GM12878 (cell line): ENCODE results near the gene MEIS2. TPM values are rescaled to one million over a fixed set of nuclear protein-coding genes. Genes with fewer than 3 reads are reported as not detected.

Experiments used
- ATAC-seq: fragments of 200-7000 bp; cut with Tn5 transposase; 3 replicates; pipeline ENCODE4 v1.9.1; 2020; ENCODE audit warnings: mild to moderate bottlenecking, moderate library complexity
- BruUV-seq: library from RNA; stranded (reverse); fragments of 400-500 nt; replicated peaks from 2 replicates; lab custom pipeline; 2021; lab: Mats Ljungman, UMichigan
- CTCF ChIA-PET: fragments of 300-600 bp; sonication (Branson Sonifier 250); formaldehyde crosslinking; extraction: SDS; loops from one replicate; lab custom pipeline; 2021; ENCODE audit warnings: inconsistent platforms; lab: Yijun Ruan, JAX
- POLR2A ChIA-PET: fragments of 350-600 bp; formaldehyde crosslinking; extraction: SDS; loops from one replicate; lab custom pipeline; 2021; ENCODE audit warnings: inconsistent platforms; lab: Charles Lee
- RAD21 ChIA-PET: fragments of 300-600 bp; sonication (Branson Sonifier 250); formaldehyde crosslinking; loops from one replicate; lab custom pipeline; 2023; ENCODE audit warnings: antibody characterized with exemption; ENCODE audit not compliant: unreplicated experiment; lab: Charles Lee
- SMC1A ChIA-PET: fragments of 300-600 bp; sonication (Branson Sonifier 250); formaldehyde crosslinking; loops from one replicate; lab custom pipeline; 2023; ENCODE audit not compliant: unreplicated experiment, uncharacterized antibody; lab: Charles Lee
- DNase-seq: peaks from one replicate; pipeline ENCODE4 v3.0.0-alpha.2; 2011; ENCODE audit warnings: low read depth, low spot score
- FAIRE-seq: peaks from 3 replicates; lab custom pipeline; 2011; peaks lifted over from hg19 to GRCh38; lab: Jason Lieb, UNC
- H2AFZ ChIP-seq: 2 replicates; pipeline ENCODE4 v1.6.0; 2011; ENCODE audit warnings: low read depth, low read length, control low read depth; ENCODE audit not compliant: control insufficient read depth
- H3K27ac ChIP-seq: 2 replicates; pipeline ENCODE4 v1.5.1; 2011; ENCODE audit warnings: control low read depth; ENCODE audit not compliant: control insufficient read depth, insufficient read depth
- H3K27me3 ChIP-seq, 2 experiments: replicated peaks in 1 of 2; 2 replicates each; pipeline versions ENCODE4 v1.6.0 to v1.6.1; 2011; ENCODE audit warnings: low read length in 1 of 2; ENCODE audit not compliant: control insufficient read depth in 2 of 2, insufficient read depth in 2 of 2
- H3K36me3 ChIP-seq, 2 experiments: 2 replicates each; pipeline ENCODE4 v1.5.1; 2011; ENCODE audit warnings: low read length in 1 of 2; ENCODE audit not compliant: control insufficient read depth in 2 of 2, insufficient read depth in 2 of 2
- H3K4me1 ChIP-seq: 2 replicates; pipeline ENCODE4 v1.6.1; 2011; ENCODE audit warnings: mild to moderate bottlenecking, low read length, moderate library complexity, mixed read lengths; ENCODE audit not compliant: control insufficient read depth, insufficient read depth
- H3K4me2 ChIP-seq: 2 replicates; pipeline ENCODE4 v1.6.0; 2011; ENCODE audit warnings: control low read depth; ENCODE audit not compliant: control insufficient read depth, insufficient read depth
- H3K4me3 ChIP-seq: fragments of 200-600 bp; sonication (generic); 2 replicates; pipeline ENCODE4 v1.5.1; 2016
- H3K79me2 ChIP-seq: 2 replicates; pipeline ENCODE4 v1.6.0; 2011; ENCODE audit warnings: low read length; ENCODE audit not compliant: control insufficient read depth, insufficient read depth
- H3K9ac ChIP-seq: 2 replicates; pipeline ENCODE4 v1.8.0; 2011; ENCODE audit warnings: low read length, control low read depth, mixed read lengths; ENCODE audit not compliant: control insufficient read depth, insufficient read depth
- H3K9me3 ChIP-seq: replicated peaks from 3 replicates; pipeline ENCODE4 v1.5.1; 2011; ENCODE audit warnings: mild to moderate bottlenecking, low read length; ENCODE audit not compliant: control insufficient read depth, insufficient read depth
- H4K20me1 ChIP-seq: 2 replicates; pipeline ENCODE4 v1.6.0; 2011; ENCODE audit not compliant: control insufficient read depth, insufficient read depth
- SMAD5 ChIP-seq: IDR thresholded peaks from 2 replicates; pipeline ENCODE4 v1.6.1; 2016; ENCODE audit warnings: antibody characterized with exemption, low read depth
- ZZZ3 ChIP-seq: IDR thresholded peaks from 2 replicates; pipeline ENCODE4 v1.6.1; 2011; ENCODE audit warnings: low read depth; ENCODE audit not compliant: control insufficient read depth, insufficient read length
- WGBS: methylation state at CpG from one replicate; pipeline ENCODE4 v1.1.6; 2016; ENCODE audit warnings: low lambda C conversion rate; ENCODE audit not compliant: insufficient replicate concordance, insufficient coverage; ENCODE audit errors: missing lambda C conversion rate; 5-methylcytosine and 5-hydroxymethylcytosine counted together
- in situ Hi-C: fragments of 300-500 bp; cut with MboI; formaldehyde crosslinking; loops from 9 replicates; pipeline ENCODE4 v1.14.3; 2018; ENCODE audit warnings: mixed read lengths
- intact Hi-C: fragments of 100-400 bp; cut with micrococcal nuclease; formaldehyde crosslinking; loops from one replicate; pipeline ENCODE4 v1.14.2; 2022; ENCODE audit not compliant: unreplicated experiment
- polyA plus RNA-seq, 11 experiments: library from polyadenylated mRNA; depleted of rRNA in 4 of 11; unstranded in 6 of 11; stranded (reverse) in 5 of 11; fragments of >200 nt; fragmentation: Nextera tagmentation in 4 of 11; fragmentation: Illumina TruSeq in 1 of 11; extraction: Ambion mirVana in 4 of 11; extraction: Trizol in 1 of 11; gene quantifications; 1 replicate in 1 of 11; 2 replicates in 10 of 11; pipeline versions ENCODE4 v1.2.1 to v1.2.3, GENCODE V29; 2011 to 2016; ENCODE audit warnings: inconsistent platforms in 2 of 11, missing spikeins in 2 of 11, low read depth in 1 of 11
- total RNA-seq, 4 experiments: library from RNA; depleted of rRNA in 3 of 4; stranded (reverse); fragments of >200 nt in 3 of 4; fragmentation: Illumina TruSeq in 1 of 4; extraction: Trizol in 1 of 4; gene quantifications; 2 replicates each; pipeline versions ENCODE4 v1.2.1 to v1.2.3, GENCODE V29; 2013 to 2021
- TF ChIP-seq, protein P1 (sequence below): fragments of 450-650 bp; IDR thresholded peaks from 2 replicates; pipeline ENCODE4 v1.6.1; 2017; ENCODE audit warnings: antibody characterized with exemption, mild to moderate bottlenecking, moderate library complexity

MEIS2 gene
- total and polyA plus RNA-seq, 10 of the 15 experiments (the other 5 are each of a cell fraction or from before 2014, with no cell fraction given), result 9.2 to 54.0 (median 20.4) TPM

DNA sequence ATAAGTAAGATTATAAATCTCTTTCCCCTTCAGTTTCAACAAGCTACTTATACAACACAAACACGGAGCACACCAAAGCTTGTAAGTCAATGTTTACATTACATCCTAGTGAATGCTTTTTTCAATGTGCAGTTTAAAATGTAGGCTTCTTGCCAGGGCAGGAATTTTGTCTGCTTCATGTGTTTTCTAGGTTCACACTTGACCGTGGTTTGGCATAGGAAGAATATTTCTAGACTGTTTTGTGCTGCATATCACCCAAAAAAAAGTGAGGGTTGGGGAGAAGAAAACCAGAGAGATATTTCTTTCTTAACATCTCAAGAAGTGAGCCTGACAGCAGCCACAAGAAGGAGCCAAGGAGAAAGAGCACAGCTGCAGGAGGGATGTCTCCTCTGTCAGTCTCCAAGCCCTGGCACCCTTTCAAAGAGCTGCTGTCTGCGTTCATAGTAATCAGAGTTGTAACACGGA lies 255.8 kb downstream of the MEIS2 start:
- DNase-seq (no peak), ATAC-seq (no peak), FAIRE-seq (no peak)
- intact Hi-C loops (no loop called here), in situ Hi-C loops (no loop called here)
- SMC1A ChIA-PET, result interaction anchor here (1.0 kb wide), 1 partner anchor 9 kb away, joined by 3 read pairs; no protein-coding TSS in a partner anchor
- H3K4me2 ChIP-seq, result no peak overlapping the region
- H3K27ac ChIP-seq, result no peak overlapping the region
- H3K9me3 ChIP-seq, result no peaks in the 10 kb centered on the region
- no peak overlapping the region for H2AFZ ChIP-seq
- POLR2A ChIA-PET, result interaction anchor here (1.1 kb wide), 1 partner anchor 11 kb away, joined by 3 read pairs; no protein-coding TSS in a partner anchor
- RAD21 ChIA-PET, result interaction anchor here (0.8 kb wide), 1 partner anchor 9 kb away, joined by 3 read pairs; no protein-coding TSS in a partner anchor
- H3K4me3 ChIP-seq, result no peak overlapping the region
- no peaks in the 10 kb centered on the region; a peak in 1 of 4 replicates for H3K27me3 ChIP-seq
- CTCF ChIA-PET, result interaction anchor here (0.7 to 1.3 kb wide), 2 partner anchors 94 to 345 kb away, joined by 3 to 5 read pairs; no protein-coding TSS in a partner anchor
- no TSS peak for BruUV-seq
- TF ChIP-seq, protein P1, sequence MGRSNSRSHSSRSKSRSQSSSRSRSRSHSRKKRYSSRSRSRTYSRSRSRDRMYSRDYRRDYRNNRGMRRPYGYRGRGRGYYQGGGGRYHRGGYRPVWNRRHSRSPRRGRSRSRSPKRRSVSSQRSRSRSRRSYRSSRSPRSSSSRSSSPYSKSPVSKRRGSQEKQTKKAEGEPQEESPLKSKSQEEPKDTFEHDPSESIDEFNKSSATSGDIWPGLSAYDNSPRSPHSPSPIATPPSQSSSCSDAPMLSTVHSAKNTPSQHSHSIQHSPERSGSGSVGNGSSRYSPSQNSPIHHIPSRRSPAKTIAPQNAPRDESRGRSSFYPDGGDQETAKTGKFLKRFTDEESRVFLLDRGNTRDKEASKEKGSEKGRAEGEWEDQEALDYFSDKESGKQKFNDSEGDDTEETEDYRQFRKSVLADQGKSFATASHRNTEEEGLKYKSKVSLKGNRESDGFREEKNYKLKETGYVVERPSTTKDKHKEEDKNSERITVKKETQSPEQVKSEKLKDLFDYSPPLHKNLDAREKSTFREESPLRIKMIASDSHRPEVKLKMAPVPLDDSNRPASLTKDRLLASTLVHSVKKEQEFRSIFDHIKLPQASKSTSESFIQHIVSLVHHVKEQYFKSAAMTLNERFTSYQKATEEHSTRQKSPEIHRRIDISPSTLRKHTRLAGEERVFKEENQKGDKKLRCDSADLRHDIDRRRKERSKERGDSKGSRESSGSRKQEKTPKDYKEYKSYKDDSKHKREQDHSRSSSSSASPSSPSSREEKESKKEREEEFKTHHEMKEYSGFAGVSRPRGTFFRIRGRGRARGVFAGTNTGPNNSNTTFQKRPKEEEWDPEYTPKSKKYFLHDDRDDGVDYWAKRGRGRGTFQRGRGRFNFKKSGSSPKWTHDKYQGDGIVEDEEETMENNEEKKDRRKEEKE, result no peak
- TF ChIP-seq SMAD5, result no peak
- TF ChIP-seq ZZZ3, result no peak
- H3K4me1 ChIP-seq, result no peaks in the 10 kb centered on the region
- no peaks in the 10 kb centered on the region for H4K20me1 ChIP-seq
- no peaks in the 10 kb centered on the region for H3K79me2 ChIP-seq
- no peak overlapping the region for H3K9ac ChIP-seq
- 2% methylated on average over 4 of the region's 4 CpGs for WGBS
- H3K36me3 ChIP-seq, result no peaks in the 10 kb centered on the region
